Trophoblast cell (in vitro differentiated cells and primary cell): Measurements from ENCODE around the gene SPATA24.
"Not testable (repeated sequence)": the region's sequence is repeated elsewhere in the genome, so short reads cannot be mapped to it uniquely, and the experiment has no call there.

Experiments
- DNase-seq, 2 donors: peaks; one replicate each; pipeline ENCODE4 v3.0.0-alpha.2; 2016
- H2AFZ ChIP-seq: 2 replicates; pipeline ENCODE4 v1.6.1; 2013; ENCODE audit warnings: low read length, moderate library complexity, mild to moderate bottlenecking; ENCODE audit not compliant: insufficient read depth, poor library complexity
- H2AK5ac ChIP-seq: 2 replicates; pipeline ENCODE4 v1.6.1; 2013; ENCODE audit warnings: mild to moderate bottlenecking, low read length
- H2BK120ac ChIP-seq: 2 replicates; pipeline ENCODE4 v1.6.1; 2013; ENCODE audit warnings: low read length, mild to moderate bottlenecking, moderate library complexity; ENCODE audit not compliant: insufficient read depth, poor library complexity
- H2BK12ac ChIP-seq: 2 replicates; pipeline ENCODE4 v1.6.1; 2013; ENCODE audit warnings: mild to moderate bottlenecking, low read length, moderate library complexity
- H2BK5ac ChIP-seq: 2 replicates; pipeline ENCODE4 v1.6.1; 2013; ENCODE audit warnings: low read length, low read depth, moderate library complexity, mild to moderate bottlenecking; ENCODE audit not compliant: poor library complexity
- H3K14ac ChIP-seq: 2 replicates; pipeline ENCODE4 v1.6.1; 2013; ENCODE audit warnings: mild to moderate bottlenecking, low read length
- H3K18ac ChIP-seq: 2 replicates; pipeline ENCODE4 v1.6.1; 2013; ENCODE audit warnings: mild to moderate bottlenecking, low read length
- H3K23ac ChIP-seq: 2 replicates; pipeline ENCODE4 v1.6.1; 2013; ENCODE audit warnings: low read length
- H3K27ac ChIP-seq: 2 replicates; pipeline ENCODE4 v1.5.1; 2013; ENCODE audit warnings: low read depth, mild to moderate bottlenecking, inconsistent platforms, low read length, moderate library complexity
- H3K27me3 ChIP-seq: 2 replicates; pipeline ENCODE4 v1.6.1; 2013; ENCODE audit warnings: inconsistent platforms, mild to moderate bottlenecking, low read length, moderate library complexity; ENCODE audit not compliant: insufficient read depth
- H3K36me3 ChIP-seq, 2 experiments: 1 replicate in 1 of 2; 2 replicates in 1 of 2; pipeline ENCODE4 v1.6.1; 2013; ENCODE audit warnings: low read length in 2 of 2, mild to moderate bottlenecking in 2 of 2, moderate library complexity in 1 of 2; ENCODE audit not compliant: insufficient read depth in 2 of 2, control insufficient read depth in 1 of 2
- H3K4ac ChIP-seq: 2 replicates; pipeline ENCODE4 v1.6.1; 2013; ENCODE audit warnings: low read depth, mild to moderate bottlenecking, low read length, moderate library complexity
- H3K4me1 ChIP-seq, 2 experiments: 1 replicate in 1 of 2; 2 replicates in 1 of 2; pipeline ENCODE4 v1.6.1; 2013; ENCODE audit warnings: low read length in 2 of 2, mild to moderate bottlenecking in 2 of 2, moderate library complexity in 1 of 2; ENCODE audit not compliant: insufficient read depth in 2 of 2, control insufficient read depth in 1 of 2
- H3K4me2 ChIP-seq: 2 replicates; pipeline ENCODE4 v1.6.1; 2013; ENCODE audit warnings: inconsistent platforms, mild to moderate bottlenecking, low read length, moderate library complexity
- H3K4me3 ChIP-seq: 2 replicates; pipeline ENCODE4 v1.5.1; 2013; ENCODE audit warnings: mild to moderate bottlenecking, low read depth, low read length, inconsistent platforms
- H3K79me1 ChIP-seq: one replicate; pipeline ENCODE4 v1.6.1; 2013; ENCODE audit warnings: low read length
- H3K79me2 ChIP-seq: 2 replicates; pipeline ENCODE4 v1.6.1; 2013; ENCODE audit warnings: low read length, mild to moderate bottlenecking; ENCODE audit not compliant: control insufficient read depth, insufficient read depth, poor library complexity
- H3K9ac ChIP-seq: 2 replicates; pipeline ENCODE4 v1.6.1; 2013; ENCODE audit warnings: mild to moderate bottlenecking, low read length
- H3K9me3 ChIP-seq: 2 replicates; pipeline ENCODE4 v1.6.1; 2013; ENCODE audit warnings: low read depth, mild to moderate bottlenecking, control low read depth, inconsistent platforms, low read length; ENCODE audit not compliant: insufficient read depth
- H4K12ac ChIP-seq: 2 replicates; pipeline ENCODE4 v1.6.1; 2013; ENCODE audit warnings: low read depth, mild to moderate bottlenecking, low read length, moderate library complexity
- H4K8ac ChIP-seq: 2 replicates; pipeline ENCODE4 v1.6.1; 2013; ENCODE audit warnings: low read depth, mild to moderate bottlenecking, low read length, moderate library complexity
- H4K91ac ChIP-seq: one replicate; pipeline ENCODE4 v1.6.1; 2013; ENCODE audit warnings: low read depth, mild to moderate bottlenecking, low read length, moderate library complexity
- WGBS: extraction: QIAGEN DNeasy Blood & Tissue Kit; methylation state at CpG from one replicate; pipeline ENCODE4 v1.1.7; 2013; ENCODE audit warnings: missing lambda C conversion rate; ENCODE audit not compliant: insufficient read length, insufficient coverage; ENCODE audit errors: extremely low coverage; 5-methylcytosine and 5-hydroxymethylcytosine counted together

SPATA24 gene

GRCh38 chr5:139410993-139411828, 7.3 kb upstream of the SPATA24 start:
- Histone ChIP-seq H3K9me3 (no peaks in the 10 kb centered on the region), H3K27ac (no peak overlapping the region), H3K4me1 (no peaks in the 10 kb centered on the region), H2BK5ac (no peak overlapping the region), H3K18ac (no peak overlapping the region), H4K12ac (no peak overlapping the region), H3K23ac (no peak overlapping the region), H3K36me3 (peaks cover 0 to 2% of the 10 kb centered on the region in 2 experiments), H4K91ac (no peak overlapping the region), H3K4ac (no peak overlapping the region), H2AFZ (no peak overlapping the region), H2BK12ac (no peak overlapping the region), H4K8ac (no peak overlapping the region), H3K4me2 (no peak overlapping the region), H2AK5ac (no peak overlapping the region), H3K79me1 (no peaks in the 10 kb centered on the region), H3K9ac (peak overlapping the region; percentile 30), H3K14ac (no peak overlapping the region), H3K79me2 (no peaks in the 10 kb centered on the region), H2BK120ac (no peak overlapping the region), H3K27me3 (no peaks in the 10 kb centered on the region), H3K4me3 (no peak overlapping the region)
- DNase-seq = no peak
- WGBS = no CpG with 5 or more reads among the region's 17 CpGs

GRCh38 chr5:139410121-139410992, 6.5 kb upstream of the SPATA24 start:
- Histone ChIP-seq H3K27ac (no peak overlapping the region), H3K9me3 (no peaks in the 10 kb centered on the region), H3K4me3 (no peak overlapping the region), H3K18ac (no peak overlapping the region), H3K27me3 (no peaks in the 10 kb centered on the region), H2AFZ (no peak overlapping the region), H3K4me1 (no peaks in the 10 kb centered on the region), H4K12ac (no peak overlapping the region), H2BK5ac (no peak overlapping the region), H3K14ac (no peak overlapping the region), H3K79me1 (no peaks in the 10 kb centered on the region), H4K91ac (no peak overlapping the region), H2AK5ac (no peak overlapping the region), H3K23ac (no peak overlapping the region), H3K4me2 (no peak overlapping the region), H2BK120ac (no peak overlapping the region), H3K9ac (no peak overlapping the region), H3K36me3 (peaks cover 0 to 2% of the 10 kb centered on the region in 2 experiments), H3K4ac (no peak overlapping the region), H2BK12ac (no peak overlapping the region), H4K8ac (no peak overlapping the region), H3K79me2 (no peaks in the 10 kb centered on the region)
- no peak for DNase-seq
- no CpG with 5 or more reads among the region's 6 CpGs for WGBS

GRCh38 chr5:139409116-139409515, 5.2 kb upstream of the SPATA24 start:
- H4K8ac ChIP-seq, H3K27ac ChIP-seq, H3K4ac ChIP-seq, H3K9me3 ChIP-seq, H3K23ac ChIP-seq, H3K36me3 ChIP-seq, H2BK12ac ChIP-seq, H3K4me3 ChIP-seq, H3K18ac ChIP-seq, DNase-seq, H3K79me1 ChIP-seq, H3K14ac ChIP-seq, H3K4me2 ChIP-seq, H3K27me3 ChIP-seq, H3K4me1 ChIP-seq, H4K12ac ChIP-seq, H2AK5ac ChIP-seq, H2AFZ ChIP-seq, H2BK5ac ChIP-seq, H4K91ac ChIP-seq, H2BK120ac ChIP-seq, H3K9ac ChIP-seq, H3K79me2 ChIP-seq: not testable (repeated sequence)
- WGBS = no CpG with 5 or more reads among the region's 5 CpGs

GRCh38 chr5:139408191-139408590, 4.3 kb upstream of the SPATA24 start:
- Histone ChIP-seq H3K27me3 (no peaks in the 10 kb centered on the region), H3K23ac (no peak overlapping the region), H3K27ac (no peak overlapping the region), H3K36me3 (peaks cover 0 to 2% of the 10 kb centered on the region in 2 experiments), H3K4me2 (no peak overlapping the region), H4K8ac (no peak overlapping the region), H2BK5ac (no peak overlapping the region), H3K9me3 (no peaks in the 10 kb centered on the region), H2BK120ac (no peak overlapping the region), H2AK5ac (no peak overlapping the region), H3K79me1 (peaks cover 9% of the 10 kb centered on the region), H3K4me1 (peaks cover 3 to 7% of the 10 kb centered on the region in 2 experiments), H3K4ac (no peak overlapping the region), H2BK12ac (no peak overlapping the region), H3K79me2 (no peaks in the 10 kb centered on the region), H3K9ac (no peak overlapping the region), H3K14ac (no peak overlapping the region), H3K4me3 (no peak overlapping the region), H4K91ac (no peak overlapping the region), H3K18ac (no peak overlapping the region), H4K12ac (no peak overlapping the region), H2AFZ (no peak overlapping the region)
- DNase-seq = no peak
- no CpG with 5 or more reads among the region's 7 CpGs for WGBS
